SK-N-MC (cell line): ENCODE data around the gene CDH15.

Experiments
- FOXP2 ChIP-seq: optimal IDR thresholded peaks from 2 replicates; pipeline ENCODE3; 2011; ENCODE audit warnings: mild to moderate bottlenecking, moderate library complexity; ENCODE audit not compliant: insufficient read depth; ENCODE audit errors: extremely low read length, control extremely low read depth
- POLR2AphosphoS5 ChIP-seq: IDR thresholded peaks from 2 replicates; pipeline ENCODE4 v1.6.1; 2012; ENCODE audit warnings: mild to moderate bottlenecking, low read depth, low read length, borderline replicate concordance

- TF ChIP-seq FOXP2 (no peak), POLR2AphosphoS5 (no peak)
These were observed 48.3 kb upstream of the CDH15 start for GRCh38 chr16:89123001-89123830.
